Measurements from ENCODE around the gene CDKL2.
A peak's percentile ranks its signal among the peaks of the same experiment; 100 is the strongest.

CDKL2 gene

GRCh38 chr4:75598390-75598789 is 31.9 kb downstream of the CDKL2 start:
- H3K4me3 ChIP-seq (ENCODE audit: low read length) = no peak overlapping the region
- TF ChIP-seq, protein P1, sequence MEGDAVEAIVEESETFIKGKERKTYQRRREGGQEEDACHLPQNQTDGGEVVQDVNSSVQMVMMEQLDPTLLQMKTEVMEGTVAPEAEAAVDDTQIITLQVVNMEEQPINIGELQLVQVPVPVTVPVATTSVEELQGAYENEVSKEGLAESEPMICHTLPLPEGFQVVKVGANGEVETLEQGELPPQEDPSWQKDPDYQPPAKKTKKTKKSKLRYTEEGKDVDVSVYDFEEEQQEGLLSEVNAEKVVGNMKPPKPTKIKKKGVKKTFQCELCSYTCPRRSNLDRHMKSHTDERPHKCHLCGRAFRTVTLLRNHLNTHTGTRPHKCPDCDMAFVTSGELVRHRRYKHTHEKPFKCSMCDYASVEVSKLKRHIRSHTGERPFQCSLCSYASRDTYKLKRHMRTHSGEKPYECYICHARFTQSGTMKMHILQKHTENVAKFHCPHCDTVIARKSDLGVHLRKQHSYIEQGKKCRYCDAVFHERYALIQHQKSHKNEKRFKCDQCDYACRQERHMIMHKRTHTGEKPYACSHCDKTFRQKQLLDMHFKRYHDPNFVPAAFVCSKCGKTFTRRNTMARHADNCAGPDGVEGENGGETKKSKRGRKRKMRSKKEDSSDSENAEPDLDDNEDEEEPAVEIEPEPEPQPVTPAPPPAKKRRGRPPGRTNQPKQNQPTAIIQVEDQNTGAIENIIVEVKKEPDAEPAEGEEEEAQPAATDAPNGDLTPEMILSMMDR (conservative IDR thresholded peaks at IDR 0.05; ENCODE audit: low read length) = no peak
- DNase-seq (ENCODE audit: low read depth) = peak; percentile 29

DNA sequence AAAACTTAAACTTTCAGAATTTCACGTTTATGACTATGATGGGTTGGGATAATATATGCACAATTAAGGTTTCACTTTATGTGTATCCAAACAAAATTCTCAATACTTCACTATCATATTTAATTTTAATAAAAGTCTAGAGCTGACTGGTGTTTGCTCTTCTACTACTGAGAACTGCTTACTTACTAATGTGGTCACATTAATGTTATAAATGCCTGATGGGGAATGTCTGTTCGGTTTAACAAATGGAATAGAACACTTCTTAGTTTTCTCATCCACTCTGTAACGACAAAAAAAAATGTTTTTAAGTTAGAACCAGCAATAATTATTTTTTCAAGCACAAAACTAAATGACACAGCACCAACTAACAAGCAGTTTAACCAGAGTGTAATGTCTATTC is 34.3 kb downstream of the CDKL2 start:
- H3K4me3 ChIP-seq (ENCODE audit: low read length) = no peak overlapping the region
- TF ChIP-seq, protein P1 (conservative IDR thresholded peaks at IDR 0.05; ENCODE audit: low read length) = no peak
- no peak for DNase-seq (ENCODE audit: low read depth)

GRCh38 chr4:75593393-75593792 is 36.9 kb downstream of the CDKL2 start:
- DNase-seq (ENCODE audit: low read depth) = no peak
- TF ChIP-seq, protein P1 (conservative IDR thresholded peaks at IDR 0.05; ENCODE audit: low read length) = no peak
- H3K4me3 ChIP-seq (ENCODE audit: low read length) = no peak overlapping the region

- no peak for DNase-seq (ENCODE audit: low read depth)
- H3K4me3 ChIP-seq (ENCODE audit: low read length) = no peak overlapping the region
- TF ChIP-seq, protein P1 (conservative IDR thresholded peaks at IDR 0.05; ENCODE audit: low read length) = no peak
These were observed 46.3 kb downstream of the CDKL2 start for GRCh38 chr4:75584067-75584466.

- H3K4me3 ChIP-seq (ENCODE audit: low read length) = no peak overlapping the region
- TF ChIP-seq, protein P1 (conservative IDR thresholded peaks at IDR 0.05; ENCODE audit: low read length) = no peak
- no peak for DNase-seq (ENCODE audit: low read depth)
These were observed 62.6 kb downstream of the CDKL2 start for GRCh38 chr4:75567725-75568124.

DNA sequence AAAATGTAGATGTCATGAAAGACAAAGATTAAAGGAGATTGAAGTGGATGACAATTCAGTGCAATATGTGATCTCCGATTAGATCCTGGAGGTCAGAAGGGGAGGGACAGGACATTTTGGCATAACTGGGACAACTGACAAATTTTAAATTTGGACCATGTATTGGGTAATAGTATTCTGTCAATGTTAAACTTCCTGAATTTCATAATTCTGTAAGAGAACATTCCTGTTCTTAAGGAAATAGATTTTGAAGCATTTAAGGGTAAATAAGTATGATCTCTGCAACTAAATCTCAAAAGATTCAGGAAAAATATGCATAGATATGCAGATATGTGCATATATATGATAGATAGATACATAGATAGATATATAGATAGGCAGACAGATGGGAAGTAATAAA is 63.4 kb downstream of the CDKL2 start:
- H3K4me3 ChIP-seq (ENCODE audit: low read length) = no peak overlapping the region
- no peak for DNase-seq (ENCODE audit: low read depth)
- TF ChIP-seq, protein P1 (conservative IDR thresholded peaks at IDR 0.05; ENCODE audit: low read length) = no peak

DNA sequence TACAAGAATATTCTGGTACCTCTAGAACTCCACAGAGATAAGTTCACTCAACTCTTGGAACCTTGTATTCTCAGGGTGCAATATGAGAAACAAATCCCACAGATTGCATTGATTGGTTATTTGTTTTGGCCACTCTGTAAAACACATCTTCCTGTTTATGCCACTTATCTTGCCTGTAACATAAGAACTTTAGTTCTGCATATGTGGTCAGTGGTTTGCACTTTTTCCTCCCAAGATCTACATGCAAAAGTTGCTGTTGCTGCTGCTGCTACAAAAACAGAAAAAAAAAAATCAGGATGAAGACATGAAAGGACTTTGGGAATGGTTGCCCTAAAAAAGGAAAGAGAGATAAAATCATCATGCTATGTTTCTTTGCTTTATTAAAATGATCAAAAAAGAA is 64.8 kb downstream of the CDKL2 start:
- H3K4me3 ChIP-seq (ENCODE audit: low read length) = no peak overlapping the region
- TF ChIP-seq, protein P1 (conservative IDR thresholded peaks at IDR 0.05; ENCODE audit: low read length) = no peak
- DNase-seq (ENCODE audit: low read depth) = no peak

Measured in AG10803 (cell line).